Brain microvascular endothelial cell (primary cell): ENCODE data around the gene PRKCQ.

Source experiments
- DNase-seq: peaks from one replicate; pipeline ENCODE4 v3.0.0-alpha.2; 2020
- H3K27ac ChIP-seq: fragments of 250-450 bp; sonication (Bioruptor Pico); 2 replicates; pipeline ENCODE4 v1.5.1; 2020; ENCODE audit warnings: mild to moderate bottlenecking, moderate library complexity
- H3K27me3 ChIP-seq: fragments of 250-450 bp; sonication (Bioruptor Pico); replicated peaks from 2 replicates; pipeline ENCODE4 v1.5.1; 2020; ENCODE audit warnings: mild to moderate bottlenecking
- H3K36me3 ChIP-seq: fragments of 250-450 bp; sonication (Bioruptor Pico); replicated peaks from 2 replicates; pipeline ENCODE4 v1.5.1; 2020; ENCODE audit warnings: mild to moderate bottlenecking
- H3K4me3 ChIP-seq: 2 replicates; pipeline ENCODE4 v1.5.1; 2011; ENCODE audit warnings: low read depth, mild to moderate bottlenecking, control low read depth, low read length, moderate library complexity
- CTCF ChIP-seq: IDR thresholded peaks from 2 replicates; pipeline ENCODE4 v1.5.1; 2011; ENCODE audit warnings: low read depth, mild to moderate bottlenecking, moderate library complexity, low read length, control low read depth, inconsistent platforms; ENCODE audit errors: missing control alignments
- in situ Hi-C: cut with HindIII; loops from 2 replicates; pipeline ENCODE4 v1.10.0; 2017; ENCODE audit warnings: low sequenced_read_pairs, low pct_ligation_motif_present

Gene PRKCQ

DNA sequence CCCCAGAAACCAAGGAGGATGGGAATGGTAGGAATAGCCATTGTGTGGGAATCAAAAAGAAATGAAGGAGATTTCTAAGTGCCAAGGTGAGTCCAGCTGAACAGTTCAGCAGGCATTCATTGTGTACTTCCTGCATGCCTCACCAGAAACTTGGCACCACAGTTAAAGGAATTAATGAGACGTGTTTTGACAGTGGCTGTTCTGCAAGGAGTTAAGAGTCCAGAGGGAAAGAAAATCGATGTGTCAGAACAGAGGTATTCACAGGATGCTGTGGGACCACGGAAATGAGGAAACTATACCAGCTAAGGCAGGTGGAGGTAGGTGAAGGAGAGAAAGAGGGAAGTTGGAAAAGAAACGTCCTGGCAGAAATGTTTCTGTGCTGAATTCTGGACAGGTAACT lies 78.1 kb downstream of the PRKCQ start:
- Histone ChIP-seq H3K36me3 (no peaks in the 10 kb centered on the region), H3K27ac (no peak overlapping the region), H3K27me3 (no peaks in the 10 kb centered on the region), H3K4me3 (no peak overlapping the region)
- no peak for TF ChIP-seq CTCF
- DNase-seq, result no peak
- in situ Hi-C loops, result no loop called here

DNA sequence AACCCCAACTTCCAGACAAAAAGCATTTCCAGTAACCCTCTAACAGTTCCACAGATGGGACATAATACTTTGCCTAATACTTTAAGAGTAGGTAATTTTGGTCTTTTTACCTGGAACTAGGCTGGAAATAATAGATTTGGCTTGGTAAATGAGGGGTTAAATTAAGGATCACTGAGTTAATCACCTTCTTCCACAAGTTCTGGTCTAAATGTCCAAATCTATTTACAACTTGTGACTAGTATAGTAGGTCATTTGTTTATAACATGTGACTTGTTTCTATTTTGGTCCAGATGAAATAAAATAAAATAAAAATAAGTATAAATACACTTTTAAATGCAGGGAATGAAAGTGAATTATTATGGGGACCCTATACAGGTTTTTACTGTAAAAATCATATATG lies 80.1 kb downstream of the PRKCQ start:
- no peak for TF ChIP-seq CTCF
- in situ Hi-C loops, result no loop called here
- no peak overlapping the region for H3K27ac ChIP-seq
- no peaks in the 10 kb centered on the region for H3K27me3 ChIP-seq
- no peak for DNase-seq
- H3K4me3 ChIP-seq, result no peak overlapping the region
- H3K36me3 ChIP-seq, result no peaks in the 10 kb centered on the region

DNA sequence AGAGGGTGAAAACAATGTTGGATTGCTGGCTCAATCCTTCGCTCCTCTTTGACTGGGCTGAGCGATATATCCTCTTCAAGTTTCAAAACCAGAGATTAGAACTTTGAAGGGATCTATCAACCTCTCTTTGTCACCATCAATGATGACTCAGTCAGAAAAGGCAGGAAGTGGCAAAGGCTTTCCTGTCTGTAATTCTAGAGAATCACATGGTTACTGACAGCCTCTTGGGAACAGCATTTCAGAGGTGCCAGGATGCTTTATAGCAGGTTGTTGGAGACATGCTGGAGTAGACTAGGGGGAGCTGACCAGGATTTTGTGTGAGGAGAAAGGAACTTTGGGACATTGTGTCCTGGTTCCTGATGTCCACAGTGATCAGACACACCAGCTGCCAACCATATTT lies 81.3 kb downstream of the PRKCQ start:
- no peak for DNase-seq
- H3K27ac ChIP-seq, result no peak overlapping the region
- no peak for TF ChIP-seq CTCF
- H3K4me3 ChIP-seq, result no peak overlapping the region
- H3K27me3 ChIP-seq, result no peaks in the 10 kb centered on the region
- H3K36me3 ChIP-seq, result no peaks in the 10 kb centered on the region
- in situ Hi-C loops, result no loop called here

GRCh38 chr10:6497620-6498019 lies 82.5 kb downstream of the PRKCQ start:
- Histone ChIP-seq H3K27me3 (no peaks in the 10 kb centered on the region), H3K36me3 (no peaks in the 10 kb centered on the region), H3K27ac (no peak overlapping the region), H3K4me3 (no peak overlapping the region)
- in situ Hi-C loops, result no loop called here
- no peak for TF ChIP-seq CTCF
- DNase-seq, result no peak

GRCh38 chr10:6494936-6495592 lies 85.0 kb downstream of the PRKCQ start:
- no peak overlapping the region for H3K4me3 ChIP-seq
- no peak overlapping the region for H3K27ac ChIP-seq
- no peaks in the 10 kb centered on the region for H3K27me3 ChIP-seq
- no peak for DNase-seq
- TF ChIP-seq CTCF, result no peak
- in situ Hi-C loops, result no loop called here
- no peaks in the 10 kb centered on the region for H3K36me3 ChIP-seq

GRCh38 chr10:6494442-6494819 lies 85.6 kb downstream of the PRKCQ start:
- no peak for TF ChIP-seq CTCF
- H3K27me3 ChIP-seq, result no peaks in the 10 kb centered on the region
- in situ Hi-C loops, result no loop called here
- no peak overlapping the region for H3K27ac ChIP-seq
- no peaks in the 10 kb centered on the region for H3K36me3 ChIP-seq
- DNase-seq, result no peak
- H3K4me3 ChIP-seq, result no peak overlapping the region
